Panc1 (cell line): ENCODE data around the gene PFAS. TPM values are rescaled to one million over a fixed set of nuclear protein-coding genes. Genes with fewer than 3 reads are reported as not detected.

Experiments used
- ATAC-seq: fragments of 200-7000 bp; cut with Tn5 transposase; 2 replicates; pipeline ENCODE4 v1.9.1; 2020; ENCODE audit warnings: mild to moderate bottlenecking, moderate library complexity
- BruUV-seq: library from RNA; stranded (reverse); fragments of 400-500 nt; replicated peaks from 2 replicates; lab custom pipeline; 2021; lab: Mats Ljungman, UMichigan
- CTCF ChIA-PET: fragments of 300-600 bp; sonication (Branson Sonifier 250); formaldehyde crosslinking; loops from one replicate; lab custom pipeline; 2022; ENCODE audit warnings: antibody characterized with exemption; lab: Charles Lee
- POLR2A ChIA-PET: fragments of 300-600 bp; sonication (Branson Sonifier 250); formaldehyde crosslinking; loops from one replicate; lab custom pipeline; 2022; ENCODE audit warnings: antibody characterized with exemption; lab: Charles Lee
- DNase-seq: peaks from one replicate; pipeline ENCODE4 v3.0.0-alpha.2; 2010; ENCODE audit warnings: low read depth, low spot score
- H3K27ac ChIP-seq: 2 replicates; pipeline ENCODE4 v1.5.1; 2011; ENCODE audit warnings: mild to moderate bottlenecking, low read length, inconsistent platforms
- H3K27me3 ChIP-seq: fragments of 200-500 bp; sonication (Bioruptor generic); 2 replicates; pipeline ENCODE4 v1.6.0; 2014; ENCODE audit warnings: low read length, inconsistent platforms; ENCODE audit not compliant: control insufficient read depth, insufficient read depth
- H3K36me3 ChIP-seq: fragments of 200-500 bp; sonication (Bioruptor generic); 2 replicates; pipeline ENCODE4 v1.5.1; 2014; ENCODE audit warnings: inconsistent platforms, mild to moderate bottlenecking, low read length, moderate library complexity; ENCODE audit not compliant: control insufficient read depth, insufficient read depth
- H3K4me1 ChIP-seq: 2 replicates; pipeline ENCODE4 v1.5.1; 2011; ENCODE audit warnings: inconsistent platforms, mild to moderate bottlenecking, low read length, moderate library complexity; ENCODE audit not compliant: control insufficient read depth, insufficient read depth
- H3K4me3 ChIP-seq, 2 experiments: 2 replicates each; pipeline ENCODE4 v1.5.1; 2011 to 2012; ENCODE audit warnings: low read depth in 2 of 2, low read length in 2 of 2, mild to moderate bottlenecking in 2 of 2, inconsistent platforms in 1 of 2, moderate library complexity in 1 of 2
- H3K9me3 ChIP-seq: fragments of 200-500 bp; sonication (Bioruptor generic); 2 replicates; pipeline ENCODE4 v1.5.1; 2014; ENCODE audit warnings: low read depth, mild to moderate bottlenecking, inconsistent platforms, low read length, moderate library complexity; ENCODE audit not compliant: control insufficient read depth, insufficient read depth
- POLR2AphosphoS5 ChIP-seq: IDR thresholded peaks from 2 replicates; pipeline ENCODE4 v1.6.1; 2012; ENCODE audit warnings: mild to moderate bottlenecking, low read depth, low read length, moderate library complexity
- SIN3A ChIP-seq: IDR thresholded peaks from 2 replicates; pipeline ENCODE4 v1.6.1; 2012; ENCODE audit warnings: low read depth, mild to moderate bottlenecking, low read length, moderate library complexity, borderline replicate concordance; ENCODE audit not compliant: insufficient read depth
- TCF7L2 ChIP-seq: IDR thresholded peaks from 2 replicates; pipeline ENCODE4 v1.6.1; 2011; ENCODE audit warnings: mild to moderate bottlenecking, low read depth, low read length, inconsistent platforms
- in situ Hi-C: cut with HindIII; loops from 2 replicates; pipeline ENCODE4 v1.10.0; 2016; ENCODE audit warnings: low sequenced_read_pairs, low pct_unique_long_range_greater_than_20kb
- intact Hi-C: fragments of 100-400 bp; cut with micrococcal nuclease; formaldehyde crosslinking; loops from one replicate; pipeline ENCODE4 v1.10.0; 2022; ENCODE audit not compliant: unreplicated experiment
- total RNA-seq: library from RNA; stranded (reverse); gene quantifications from one replicate; pipeline ENCODE4 v1.2.1, GENCODE V29; 2021; ENCODE audit not compliant: unreplicated experiment
- TF ChIP-seq, protein P1 (sequence below): fragments of 450-650 bp; IDR thresholded peaks from 2 replicates; pipeline ENCODE4 v1.5.1; 2017; ENCODE audit warnings: mild to moderate bottlenecking
- TF ChIP-seq, protein P2 (sequence below), 2 experiments: IDR thresholded peaks; 2 replicates each; pipeline ENCODE4 v1.6.1; 2011 to 2012; ENCODE audit warnings: low read depth in 2 of 2, control low read depth in 1 of 2, low read length in 1 of 2, mild to moderate bottlenecking in 1 of 2, moderate library complexity in 1 of 2; ENCODE audit not compliant: insufficient read depth in 1 of 2

PFAS gene
- total RNA-seq, 1 experiment from 2014 or later, result 73.0 TPM

DNA sequence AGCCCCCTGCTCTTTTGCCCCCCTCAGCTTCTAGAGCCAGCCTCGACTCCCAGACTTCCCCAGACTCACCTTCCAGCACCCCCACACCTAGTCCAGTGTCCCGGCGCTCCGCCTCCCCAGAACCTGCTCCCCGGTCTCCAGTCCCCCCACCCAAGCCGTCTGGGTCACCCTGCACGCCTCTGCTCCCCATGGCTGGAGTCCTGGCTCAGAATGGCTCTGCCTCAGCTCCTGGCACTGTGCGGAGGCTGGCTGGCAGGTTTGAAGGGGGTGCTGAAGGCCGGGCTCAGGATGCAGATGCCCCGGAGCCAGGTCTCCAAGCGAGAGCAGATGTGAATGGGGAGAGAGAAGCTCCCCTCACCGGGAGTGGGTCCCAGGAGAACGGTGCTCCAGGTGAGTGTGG, 63.2 kb downstream of the PFAS start:
- ChIA-PET CTCF (no interaction called here), POLR2A (no interaction called here)
- intact Hi-C loops, result no loop called here
- no peak overlapping the region for H3K27ac ChIP-seq
- H3K4me1 ChIP-seq, result no peaks in the 10 kb centered on the region
- TF ChIP-seq, protein P1, sequence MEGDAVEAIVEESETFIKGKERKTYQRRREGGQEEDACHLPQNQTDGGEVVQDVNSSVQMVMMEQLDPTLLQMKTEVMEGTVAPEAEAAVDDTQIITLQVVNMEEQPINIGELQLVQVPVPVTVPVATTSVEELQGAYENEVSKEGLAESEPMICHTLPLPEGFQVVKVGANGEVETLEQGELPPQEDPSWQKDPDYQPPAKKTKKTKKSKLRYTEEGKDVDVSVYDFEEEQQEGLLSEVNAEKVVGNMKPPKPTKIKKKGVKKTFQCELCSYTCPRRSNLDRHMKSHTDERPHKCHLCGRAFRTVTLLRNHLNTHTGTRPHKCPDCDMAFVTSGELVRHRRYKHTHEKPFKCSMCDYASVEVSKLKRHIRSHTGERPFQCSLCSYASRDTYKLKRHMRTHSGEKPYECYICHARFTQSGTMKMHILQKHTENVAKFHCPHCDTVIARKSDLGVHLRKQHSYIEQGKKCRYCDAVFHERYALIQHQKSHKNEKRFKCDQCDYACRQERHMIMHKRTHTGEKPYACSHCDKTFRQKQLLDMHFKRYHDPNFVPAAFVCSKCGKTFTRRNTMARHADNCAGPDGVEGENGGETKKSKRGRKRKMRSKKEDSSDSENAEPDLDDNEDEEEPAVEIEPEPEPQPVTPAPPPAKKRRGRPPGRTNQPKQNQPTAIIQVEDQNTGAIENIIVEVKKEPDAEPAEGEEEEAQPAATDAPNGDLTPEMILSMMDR, result no peak
- TF ChIP-seq SIN3A (no peak), POLR2AphosphoS5 (no peak), TCF7L2 (no peak)
- TF ChIP-seq, protein P2, sequence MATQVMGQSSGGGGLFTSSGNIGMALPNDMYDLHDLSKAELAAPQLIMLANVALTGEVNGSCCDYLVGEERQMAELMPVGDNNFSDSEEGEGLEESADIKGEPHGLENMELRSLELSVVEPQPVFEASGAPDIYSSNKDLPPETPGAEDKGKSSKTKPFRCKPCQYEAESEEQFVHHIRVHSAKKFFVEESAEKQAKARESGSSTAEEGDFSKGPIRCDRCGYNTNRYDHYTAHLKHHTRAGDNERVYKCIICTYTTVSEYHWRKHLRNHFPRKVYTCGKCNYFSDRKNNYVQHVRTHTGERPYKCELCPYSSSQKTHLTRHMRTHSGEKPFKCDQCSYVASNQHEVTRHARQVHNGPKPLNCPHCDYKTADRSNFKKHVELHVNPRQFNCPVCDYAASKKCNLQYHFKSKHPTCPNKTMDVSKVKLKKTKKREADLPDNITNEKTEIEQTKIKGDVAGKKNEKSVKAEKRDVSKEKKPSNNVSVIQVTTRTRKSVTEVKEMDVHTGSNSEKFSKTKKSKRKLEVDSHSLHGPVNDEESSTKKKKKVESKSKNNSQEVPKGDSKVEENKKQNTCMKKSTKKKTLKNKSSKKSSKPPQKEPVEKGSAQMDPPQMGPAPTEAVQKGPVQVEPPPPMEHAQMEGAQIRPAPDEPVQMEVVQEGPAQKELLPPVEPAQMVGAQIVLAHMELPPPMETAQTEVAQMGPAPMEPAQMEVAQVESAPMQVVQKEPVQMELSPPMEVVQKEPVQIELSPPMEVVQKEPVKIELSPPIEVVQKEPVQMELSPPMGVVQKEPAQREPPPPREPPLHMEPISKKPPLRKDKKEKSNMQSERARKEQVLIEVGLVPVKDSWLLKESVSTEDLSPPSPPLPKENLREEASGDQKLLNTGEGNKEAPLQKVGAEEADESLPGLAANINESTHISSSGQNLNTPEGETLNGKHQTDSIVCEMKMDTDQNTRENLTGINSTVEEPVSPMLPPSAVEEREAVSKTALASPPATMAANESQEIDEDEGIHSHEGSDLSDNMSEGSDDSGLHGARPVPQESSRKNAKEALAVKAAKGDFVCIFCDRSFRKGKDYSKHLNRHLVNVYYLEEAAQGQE (IDR thresholded peaks at IDR 0.05; ENCODE audit: insufficient read depth in 1 of 2, low read depth in 2 of 2, low read length in 1 of 2), result no peak
- BruUV-seq, result no TSS peak
- in situ Hi-C loops, result no loop called here
- ATAC-seq (no peak), DNase-seq (no peak)
- H3K9me3 ChIP-seq, result no peaks in the 10 kb centered on the region
- H3K4me3 ChIP-seq, result no peak overlapping the region
- H3K36me3 ChIP-seq, result no peaks in the 10 kb centered on the region
- H3K27me3 ChIP-seq, result no peaks in the 10 kb centered on the region

- Histone ChIP-seq H3K27me3 (no peaks in the 10 kb centered on the region), H3K4me3 (no peak overlapping the region), H3K27ac (no peak overlapping the region), H3K9me3 (no peaks in the 10 kb centered on the region), H3K36me3 (no peaks in the 10 kb centered on the region), H3K4me1 (no peaks in the 10 kb centered on the region)
- intact Hi-C loops, result no loop called here
- POLR2A ChIA-PET, result no interaction called here
- no peak for TF ChIP-seq TCF7L2
- TF ChIP-seq, protein P2 (IDR thresholded peaks at IDR 0.05; ENCODE audit: insufficient read depth in 1 of 2, low read depth in 2 of 2, low read length in 1 of 2), result no peak
- TF ChIP-seq POLR2AphosphoS5, result no peak
- TF ChIP-seq, protein P1, result no peak
- TF ChIP-seq SIN3A, result no peak
- in situ Hi-C loops, result no loop called here
- CTCF ChIA-PET, result no interaction called here
- DNase-seq (no peak), ATAC-seq (no peak)
- BruUV-seq, result no TSS peak
Observed at GRCh38 chr17:8312726-8313600, 63.9 kb downstream of the PFAS start.
